Measurements from ENCODE around the gene TDRD15. TPM values are rescaled to one million over a fixed set of nuclear protein-coding genes. Genes with fewer than 3 reads are reported as not detected.
"Not testable (repeated sequence)": the region's sequence is repeated elsewhere in the genome, so short reads cannot be mapped to it uniquely, and the experiment has no call there.

The TDRD15 gene
- polyA plus RNA-seq = 0.34 TPM

GRCh38 chr2:21123473-21124393 is at the start of gene TDRD15:
Gene TDRD15, plus strand, starts transcription at chr2:21123968. Its CDS starts 13,500 bp downstream, at chr2:21137468.
- Mint-ChIP-seq H3K27me3 (peaks cover 4% of the 10 kb centered on the region), H3K36me3 (no peaks in the 10 kb centered on the region), H3K4me1 (no peaks in the 10 kb centered on the region), H3K27ac (no peak within 1 kb of the TSS), H3K9me3 (no peaks in the 10 kb centered on the region), H3K4me3 (no peak within 1 kb of the TSS)

GRCh38 chr2:21078296-21078695 is 45.5 kb upstream of the TDRD15 start:
- Mint-ChIP-seq H3K4me1 (no peaks in the 10 kb centered on the region), H3K36me3 (peaks cover 3% of the 10 kb centered on the region), H3K27ac (no peak overlapping the region), H3K27me3 (peaks cover 3% of the 10 kb centered on the region), H3K9me3 (peaks cover 3 to 9% (median 8%) of the 10 kb centered on the region in 3 donors), H3K4me3 (no peak overlapping the region)

- H3K4me3 Mint-ChIP-seq = no peak overlapping the region
- no peaks in the 10 kb centered on the region for H3K4me1 Mint-ChIP-seq
- peaks cover 0 to 6% (median 6%) of the 10 kb centered on the region in 3 donors for H3K9me3 Mint-ChIP-seq
- H3K36me3 Mint-ChIP-seq = peaks cover 3% of the 10 kb centered on the region
- no peaks in the 10 kb centered on the region for H3K27me3 Mint-ChIP-seq
- no peak overlapping the region for H3K27ac Mint-ChIP-seq
These were observed 40.3 kb upstream of the TDRD15 start for GRCh38 chr2:21083482-21083881.

- Mint-ChIP-seq H3K27ac (no peak overlapping the region), H3K4me1 (no peaks in the 10 kb centered on the region), H3K9me3 (peaks cover 0 to 6% (median 0%) of the 10 kb centered on the region in 3 donors), H3K36me3 (peaks cover 3% of the 10 kb centered on the region), H3K4me3 (no peak overlapping the region), H3K27me3 (no peaks in the 10 kb centered on the region)
These were observed 39.4 kb upstream of the TDRD15 start for GRCh38 chr2:21084401-21084800.

- no peak overlapping the region for H3K4me3 Mint-ChIP-seq
- no peaks in the 10 kb centered on the region for H3K4me1 Mint-ChIP-seq
- H3K27ac Mint-ChIP-seq = no peak overlapping the region
- H3K36me3 Mint-ChIP-seq = no peaks in the 10 kb centered on the region
- H3K9me3 Mint-ChIP-seq = peaks cover 0 to 3% (median 0%) of the 10 kb centered on the region in 3 donors
- H3K27me3 Mint-ChIP-seq = peaks cover 1% of the 10 kb centered on the region
These were observed 31.4 kb upstream of the TDRD15 start for GRCh38 chr2:21092308-21092869.

- no peak overlapping the region for H3K4me3 Mint-ChIP-seq
- no peak overlapping the region for H3K27ac Mint-ChIP-seq
- no peaks in the 10 kb centered on the region for H3K4me1 Mint-ChIP-seq
- no peaks in the 10 kb centered on the region for H3K36me3 Mint-ChIP-seq
- peaks cover 0 to 3% (median 0%) of the 10 kb centered on the region in 3 donors for H3K9me3 Mint-ChIP-seq
- H3K27me3 Mint-ChIP-seq = peaks cover 1% of the 10 kb centered on the region
These were observed 28.6 kb upstream of the TDRD15 start for GRCh38 chr2:21095178-21095577.

- H3K9me3 Mint-ChIP-seq = peaks cover 0 to 3% (median 0%) of the 10 kb centered on the region in 3 donors
- no peaks in the 10 kb centered on the region for H3K36me3 Mint-ChIP-seq
- H3K4me1 Mint-ChIP-seq = no peaks in the 10 kb centered on the region
- H3K27me3 Mint-ChIP-seq = peaks cover 1% of the 10 kb centered on the region
- H3K27ac Mint-ChIP-seq = no peak overlapping the region
- no peak overlapping the region for H3K4me3 Mint-ChIP-seq
These were observed 28.1 kb upstream of the TDRD15 start for GRCh38 chr2:21095714-21096113.

GRCh38 chr2:21096458-21096857 is 27.3 kb upstream of the TDRD15 start:
- Mint-ChIP-seq H3K27me3 (peaks cover 1% of the 10 kb centered on the region), H3K9me3 (peaks cover 0 to 3% (median 0%) of the 10 kb centered on the region in 3 donors), H3K27ac (no peak overlapping the region), H3K36me3 (no peaks in the 10 kb centered on the region), H3K4me3 (no peak overlapping the region), H3K4me1 (no peaks in the 10 kb centered on the region)

- H3K36me3 Mint-ChIP-seq = no peaks in the 10 kb centered on the region
- no peak overlapping the region for H3K27ac Mint-ChIP-seq
- no peak overlapping the region for H3K4me3 Mint-ChIP-seq
- H3K4me1 Mint-ChIP-seq = no peaks in the 10 kb centered on the region
- H3K27me3 Mint-ChIP-seq = peaks cover 4% of the 10 kb centered on the region
- peaks cover 0 to 3% (median 0%) of the 10 kb centered on the region in 3 donors for H3K9me3 Mint-ChIP-seq
These were observed 26.4 kb upstream of the TDRD15 start for GRCh38 chr2:21097331-21097730.

- peaks cover 0 to 3% (median 0%) of the 10 kb centered on the region in 3 donors for H3K9me3 Mint-ChIP-seq
- H3K4me1 Mint-ChIP-seq = no peaks in the 10 kb centered on the region
- no peaks in the 10 kb centered on the region for H3K36me3 Mint-ChIP-seq
- H3K27ac Mint-ChIP-seq = no peak overlapping the region
- H3K4me3 Mint-ChIP-seq = no peak overlapping the region
- peaks cover 4% of the 10 kb centered on the region for H3K27me3 Mint-ChIP-seq
These were observed 25.5 kb upstream of the TDRD15 start for GRCh38 chr2:21098294-21098693.

- H3K4me1 Mint-ChIP-seq = no peaks in the 10 kb centered on the region
- no peak overlapping the region for H3K27ac Mint-ChIP-seq
- H3K9me3 Mint-ChIP-seq = peaks cover 0 to 3% (median 0%) of the 10 kb centered on the region in 3 donors
- H3K36me3 Mint-ChIP-seq = no peaks in the 10 kb centered on the region
- H3K27me3 Mint-ChIP-seq = peaks cover 3% of the 10 kb centered on the region
- no peak overlapping the region for H3K4me3 Mint-ChIP-seq
These were observed 24.4 kb upstream of the TDRD15 start for GRCh38 chr2:21099281-21099907.

GRCh38 chr2:21101514-21102155 is 22.1 kb upstream of the TDRD15 start:
- not testable (repeated sequence) for H3K27me3 Mint-ChIP-seq, H3K4me1 Mint-ChIP-seq, H3K36me3 Mint-ChIP-seq, H3K9me3 Mint-ChIP-seq
- Mint-ChIP-seq H3K4me3 (peak overlapping the region in 3 of 4 donors; percentile 57 to 71 (median 62)), H3K27ac (peak overlapping the region in 2 of 3 donors; percentile 48 to 59)

- Mint-ChIP-seq H3K36me3 (no peaks in the 10 kb centered on the region), H3K4me3 (peak overlapping the region in 2 of 4 donors; percentile 16 to 71), H3K9me3 (no peaks in the 10 kb centered on the region), H3K4me1 (peaks cover 0 to 3% (median 0%) of the 10 kb centered on the region in 3 donors), H3K27ac (no peak overlapping the region), H3K27me3 (peaks cover 3% of the 10 kb centered on the region)
These were observed 21.4 kb upstream of the TDRD15 start for GRCh38 chr2:21102356-21102755.

GRCh38 chr2:21103274-21103891 is 20.4 kb upstream of the TDRD15 start:
- Mint-ChIP-seq H3K36me3 (no peaks in the 10 kb centered on the region), H3K27ac (no peak overlapping the region), H3K9me3 (no peaks in the 10 kb centered on the region), H3K4me3 (peak overlapping the region in 1 of 4 donors; percentile 57), H3K27me3 (peaks cover 3% of the 10 kb centered on the region), H3K4me1 (peaks cover 0 to 5% (median 3%) of the 10 kb centered on the region in 3 donors)
